Measurements from ENCODE around the gene PCSK7.

Gene PCSK7

GRCh38 chr11:117229411-117229810, 2.5 kb downstream of the PCSK7 start:
- ATAC-seq (ENCODE audit: low read depth), result no peak
- no peaks in the 10 kb centered on the region for H3K4me1 ChIP-seq (ENCODE audit: insufficient read depth, poor library complexity, severe bottlenecking)
- peak; percentile 51 for DNase-seq (ENCODE audit: low spot score)
- H3K9me3 ChIP-seq (ENCODE audit: severe bottlenecking), result no peaks in the 10 kb centered on the region
- H3K27me3 ChIP-seq (ENCODE audit: insufficient read depth, poor library complexity, severe bottlenecking), result no peaks in the 10 kb centered on the region
- H3K27ac ChIP-seq (ENCODE audit: poor library complexity, severe bottlenecking), result no peak overlapping the region
- no peak for TF ChIP-seq CTCF (IDR thresholded peaks at IDR 0.05; ENCODE audit: poor library complexity, severe bottlenecking)
- peaks cover 44% of the 10 kb centered on the region for H3K36me3 ChIP-seq (ENCODE audit: low read depth)
- no peak overlapping the region for H3K4me3 ChIP-seq (ENCODE audit: severe bottlenecking)

GRCh38 chr11:117228091-117228490, 3.8 kb downstream of the PCSK7 start:
- no peak overlapping the region for H3K27ac ChIP-seq (ENCODE audit: poor library complexity, severe bottlenecking)
- H3K9me3 ChIP-seq (ENCODE audit: severe bottlenecking), result no peaks in the 10 kb centered on the region
- TF ChIP-seq CTCF (IDR thresholded peaks at IDR 0.05; ENCODE audit: poor library complexity, severe bottlenecking), result no peak
- no peaks in the 10 kb centered on the region for H3K27me3 ChIP-seq (ENCODE audit: insufficient read depth, poor library complexity, severe bottlenecking)
- no peak for ATAC-seq (ENCODE audit: low read depth)
- DNase-seq (ENCODE audit: low spot score), result peak; percentile 51
- no peaks in the 10 kb centered on the region for H3K4me1 ChIP-seq (ENCODE audit: insufficient read depth, poor library complexity, severe bottlenecking)
- H3K36me3 ChIP-seq (ENCODE audit: low read depth), result peaks cover 48% of the 10 kb centered on the region
- H3K4me3 ChIP-seq (ENCODE audit: severe bottlenecking), result no peak overlapping the region

GRCh38 chr11:117226388-117227385, 5.2 kb downstream of the PCSK7 start:
- H3K36me3 ChIP-seq (ENCODE audit: low read depth), result peaks cover 61% of the 10 kb centered on the region
- ATAC-seq (ENCODE audit: low read depth), result peak; percentile 70

GRCh38 chr11:117225553-117226170, 6.2 kb downstream of the PCSK7 start:
- Histone ChIP-seq H3K9me3 (ENCODE audit: severe bottlenecking) (no peaks in the 10 kb centered on the region), H3K36me3 (ENCODE audit: low read depth) (peaks cover 65% of the 10 kb centered on the region), H3K4me3 (ENCODE audit: severe bottlenecking) (no peak overlapping the region), H3K27ac (ENCODE audit: poor library complexity, severe bottlenecking) (no peak overlapping the region), H3K4me1 (ENCODE audit: insufficient read depth, poor library complexity, severe bottlenecking) (no peaks in the 10 kb centered on the region), H3K27me3 (ENCODE audit: insufficient read depth, poor library complexity, severe bottlenecking) (no peaks in the 10 kb centered on the region)
- DNase-seq (ENCODE audit: low spot score) (peak; percentile 32), ATAC-seq (ENCODE audit: low read depth) (no peak)
- no peak for TF ChIP-seq CTCF (IDR thresholded peaks at IDR 0.05; ENCODE audit: poor library complexity, severe bottlenecking)

More at GRCh38 chr11:117226388-117227385, 5.2 kb downstream of the PCSK7 start:
- Histone ChIP-seq H3K27me3 (ENCODE audit: insufficient read depth, poor library complexity, severe bottlenecking) (no peaks in the 10 kb centered on the region), H3K9me3 (ENCODE audit: severe bottlenecking) (no peaks in the 10 kb centered on the region), H3K4me3 (ENCODE audit: severe bottlenecking) (no peak overlapping the region), H3K4me1 (ENCODE audit: insufficient read depth, poor library complexity, severe bottlenecking) (no peaks in the 10 kb centered on the region), H3K27ac (ENCODE audit: poor library complexity, severe bottlenecking) (no peak overlapping the region)
- peak; percentile 54 for DNase-seq (ENCODE audit: low spot score)
- TF ChIP-seq CTCF (IDR thresholded peaks at IDR 0.05; ENCODE audit: poor library complexity, severe bottlenecking), result peak; percentile 85
